ENCODE results near the gene ZNF277. TPM values are rescaled to one million over a fixed set of nuclear protein-coding genes. Genes with fewer than 3 reads are reported as not detected.

ZNF277 gene
- total RNA-seq, 3 donors from 2014 or later: 30.8 to 38.3 (median 34.2) TPM

DNA sequence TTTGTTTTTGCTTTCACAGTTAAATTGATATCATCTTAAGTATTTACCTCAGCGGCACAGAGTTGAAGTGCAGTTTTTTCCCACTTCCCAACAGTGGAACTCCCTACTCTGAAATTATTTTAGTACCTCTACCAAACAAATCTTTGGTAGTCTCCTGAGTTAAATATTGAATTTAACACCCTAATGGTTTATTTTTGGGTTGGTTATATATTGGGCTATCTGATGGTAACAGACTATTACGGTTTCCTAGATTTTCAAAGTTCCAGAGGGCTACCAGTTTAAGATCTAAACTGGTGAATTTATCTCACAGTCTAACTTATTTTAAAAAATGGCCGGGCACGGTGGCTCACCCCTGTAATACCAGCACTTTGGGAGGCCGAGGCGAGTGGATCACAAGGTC lies 1.3 kb downstream of the ZNF277 start:
- H3K27ac ChIP-seq: no peak overlapping the region
- TF ChIP-seq, protein P1, sequence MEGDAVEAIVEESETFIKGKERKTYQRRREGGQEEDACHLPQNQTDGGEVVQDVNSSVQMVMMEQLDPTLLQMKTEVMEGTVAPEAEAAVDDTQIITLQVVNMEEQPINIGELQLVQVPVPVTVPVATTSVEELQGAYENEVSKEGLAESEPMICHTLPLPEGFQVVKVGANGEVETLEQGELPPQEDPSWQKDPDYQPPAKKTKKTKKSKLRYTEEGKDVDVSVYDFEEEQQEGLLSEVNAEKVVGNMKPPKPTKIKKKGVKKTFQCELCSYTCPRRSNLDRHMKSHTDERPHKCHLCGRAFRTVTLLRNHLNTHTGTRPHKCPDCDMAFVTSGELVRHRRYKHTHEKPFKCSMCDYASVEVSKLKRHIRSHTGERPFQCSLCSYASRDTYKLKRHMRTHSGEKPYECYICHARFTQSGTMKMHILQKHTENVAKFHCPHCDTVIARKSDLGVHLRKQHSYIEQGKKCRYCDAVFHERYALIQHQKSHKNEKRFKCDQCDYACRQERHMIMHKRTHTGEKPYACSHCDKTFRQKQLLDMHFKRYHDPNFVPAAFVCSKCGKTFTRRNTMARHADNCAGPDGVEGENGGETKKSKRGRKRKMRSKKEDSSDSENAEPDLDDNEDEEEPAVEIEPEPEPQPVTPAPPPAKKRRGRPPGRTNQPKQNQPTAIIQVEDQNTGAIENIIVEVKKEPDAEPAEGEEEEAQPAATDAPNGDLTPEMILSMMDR (IDR thresholded peaks at IDR 0.05): no peak
- TF ChIP-seq POLR2AphosphoS5 (IDR thresholded peaks at IDR 0.05) (no peak), POLR2A (IDR thresholded peaks at IDR 0.05) (no peak)
- no peaks in the 10 kb centered on the region for H3K36me3 ChIP-seq
- H3K4me3 ChIP-seq: no peak overlapping the region
- no peaks in the 10 kb centered on the region for H3K27me3 ChIP-seq
- H3K9me3 ChIP-seq: no peaks in the 10 kb centered on the region
- no peak for DNase-seq (ENCODE audit: low spot score in 2 of 2)
- intact Hi-C loops (cut with DNase I; ENCODE audit: low total_unique reads): no loop called here
- peaks cover 0 to 6% of the 10 kb centered on the region in 2 donors for H3K4me1 ChIP-seq

DNA sequence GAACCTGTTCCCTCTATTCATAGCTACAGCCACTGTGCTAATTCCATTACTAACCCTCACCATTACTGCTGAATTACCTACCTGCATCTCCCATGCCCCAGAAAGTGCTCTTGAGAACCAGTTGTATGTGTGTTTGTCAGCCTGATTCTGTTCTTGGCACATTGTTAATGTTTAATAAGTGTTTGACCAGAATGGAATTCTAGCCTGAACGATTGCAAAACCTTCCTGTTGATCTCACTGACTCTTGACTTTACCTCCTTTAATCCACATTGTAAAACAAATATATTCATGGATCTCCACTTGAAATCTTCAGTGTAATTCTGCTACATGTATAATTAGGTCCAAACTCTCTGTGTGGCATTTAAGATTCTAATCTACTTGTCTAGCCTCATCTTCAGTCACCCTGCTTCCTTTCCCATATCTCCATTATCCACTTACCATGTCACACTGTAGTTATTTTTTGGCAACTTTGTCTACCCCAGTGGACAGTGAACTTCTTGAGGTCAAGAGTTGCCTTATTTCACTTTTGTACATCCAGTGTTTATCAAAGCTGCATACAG lies 4.9 kb downstream of the ZNF277 start:
- intact Hi-C loops (cut with DNase I; ENCODE audit: low total_unique reads): no loop called here

DNA sequence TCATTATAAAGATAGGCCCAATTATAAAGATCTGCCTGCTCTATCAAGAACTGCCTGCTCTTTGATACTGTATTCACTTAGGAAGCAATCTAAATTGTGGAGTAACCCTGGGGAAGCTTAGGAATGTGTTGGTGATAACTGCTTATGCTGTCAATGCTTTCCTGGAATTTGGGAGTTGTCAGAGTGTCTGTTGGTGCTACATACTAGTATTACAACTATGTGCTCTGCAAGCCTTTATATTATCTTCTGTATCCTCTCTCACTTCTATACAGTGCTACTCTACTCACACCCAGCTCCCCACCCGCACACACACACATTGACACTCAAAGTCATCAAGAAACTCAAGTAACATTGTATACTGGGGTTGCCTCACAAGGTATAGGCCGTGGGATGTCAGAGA lies 6.1 kb downstream of the ZNF277 start:
- TF ChIP-seq, protein P1 (IDR thresholded peaks at IDR 0.05): no peak
- TF ChIP-seq POLR2A (IDR thresholded peaks at IDR 0.05) (no peak), POLR2AphosphoS5 (IDR thresholded peaks at IDR 0.05) (no peak)
- no peak for DNase-seq (ENCODE audit: low spot score in 2 of 2)
- intact Hi-C loops (cut with DNase I; ENCODE audit: low total_unique reads): no loop called here

More for the DNA sequence above, 4.9 kb downstream of the ZNF277 start:
- peaks cover 0 to 6% of the 10 kb centered on the region in 2 donors for H3K4me1 ChIP-seq
- no peak overlapping the region for H3K4me3 ChIP-seq
- no peak for TF ChIP-seq POLR2A (IDR thresholded peaks at IDR 0.05)
- no peak for DNase-seq (ENCODE audit: low spot score in 2 of 2)
- no peaks in the 10 kb centered on the region for H3K9me3 ChIP-seq
- H3K27ac ChIP-seq: peak overlapping the region in 1 of 2 donors; percentile 36
- no peaks in the 10 kb centered on the region for H3K36me3 ChIP-seq
- no peaks in the 10 kb centered on the region for H3K27me3 ChIP-seq

DNA sequence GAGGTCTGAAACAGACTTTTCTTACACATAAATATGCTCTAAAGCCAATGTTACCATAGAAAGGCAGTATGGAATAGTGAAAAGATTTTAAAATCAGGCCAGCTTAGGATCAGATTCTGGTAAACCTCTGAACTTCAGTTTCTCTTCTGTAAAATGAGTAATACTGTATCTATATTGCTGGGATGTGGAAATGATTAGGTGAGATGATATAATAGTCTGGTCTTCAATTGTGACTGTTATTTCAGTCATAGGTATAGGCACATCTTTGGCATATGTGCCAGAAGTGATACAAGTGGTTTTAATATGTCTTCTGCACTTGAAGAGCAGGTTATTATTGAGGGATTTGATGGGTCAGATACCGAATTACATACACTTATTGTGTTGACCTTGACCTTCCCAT lies 7.2 kb downstream of the ZNF277 start:
- H3K4me1 ChIP-seq: peaks cover 0 to 6% of the 10 kb centered on the region in 2 donors
- DNase-seq (ENCODE audit: low spot score in 2 of 2): no peak
- no peaks in the 10 kb centered on the region for H3K36me3 ChIP-seq
- H3K27me3 ChIP-seq: no peaks in the 10 kb centered on the region
- no peaks in the 10 kb centered on the region for H3K9me3 ChIP-seq
- intact Hi-C loops (cut with DNase I; ENCODE audit: low total_unique reads): no loop called here
- TF ChIP-seq, protein P1 (IDR thresholded peaks at IDR 0.05): no peak
- TF ChIP-seq POLR2A (IDR thresholded peaks at IDR 0.05) (no peak), POLR2AphosphoS5 (IDR thresholded peaks at IDR 0.05) (no peak)
- no peak overlapping the region for H3K4me3 ChIP-seq
- no peak overlapping the region for H3K27ac ChIP-seq

More for the DNA sequence above, 6.1 kb downstream of the ZNF277 start:
- no peak overlapping the region for H3K4me3 ChIP-seq
- no peaks in the 10 kb centered on the region for H3K27me3 ChIP-seq
- H3K9me3 ChIP-seq: no peaks in the 10 kb centered on the region
- no peaks in the 10 kb centered on the region for H3K36me3 ChIP-seq
- peaks cover 0 to 6% of the 10 kb centered on the region in 2 donors for H3K4me1 ChIP-seq
- H3K27ac ChIP-seq: no peak overlapping the region

DNA sequence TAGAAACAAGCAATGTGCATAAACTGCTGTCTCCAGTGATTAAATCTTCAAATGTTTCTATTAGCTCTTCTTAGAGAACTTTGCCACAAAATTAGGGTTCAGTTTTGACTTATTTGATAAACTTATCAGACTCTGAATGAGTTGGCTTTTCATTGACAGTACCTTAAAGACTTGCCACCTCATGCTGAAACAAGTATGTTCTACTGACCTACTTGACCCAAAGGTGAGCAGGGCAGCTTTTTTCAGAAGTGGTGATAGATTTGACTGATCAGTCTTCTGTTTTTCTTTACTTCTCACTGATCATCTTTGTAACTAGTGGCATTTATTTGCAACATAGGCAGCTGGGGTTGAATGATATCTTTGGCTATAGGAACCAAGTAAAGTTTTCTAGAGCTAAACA lies 7.8 kb downstream of the ZNF277 start:
- no peak overlapping the region for H3K27ac ChIP-seq
- H3K4me3 ChIP-seq: no peak overlapping the region
- peaks cover 0 to 6% of the 10 kb centered on the region in 2 donors for H3K4me1 ChIP-seq
- DNase-seq (ENCODE audit: low spot score in 2 of 2): no peak
- no peaks in the 10 kb centered on the region for H3K36me3 ChIP-seq
- intact Hi-C loops (cut with DNase I; ENCODE audit: low total_unique reads): no loop called here
- no peaks in the 10 kb centered on the region for H3K27me3 ChIP-seq
- no peak for TF ChIP-seq POLR2A (IDR thresholded peaks at IDR 0.05)
- TF ChIP-seq POLR2AphosphoS5 (IDR thresholded peaks at IDR 0.05): no peak
- TF ChIP-seq, protein P1 (IDR thresholded peaks at IDR 0.05): no peak
- no peaks in the 10 kb centered on the region for H3K9me3 ChIP-seq
